Posterior vena cava (tissue), 2 donors: ENCODE results near the gene KCNJ2. TPM values are rescaled to one million over a fixed set of nuclear protein-coding genes. Genes with fewer than 3 reads are reported as not detected.

Experiments
- DNase-seq: peaks from one replicate; pipeline ENCODE4 v3.0.0-alpha.2; 2020; ENCODE audit warnings: low spot score
- intact Hi-C, 2 donors: fragments of 100-400 bp; cut with DNase I; formaldehyde crosslinking; loops; one replicate each; pipeline versions ENCODE4 v1.14.1 to v1.14.2; 2022 to 2023
- long read RNA-seq, 2 donors: library from polyadenylated mRNA; unstranded; transcript quantifications; one replicate each; pipeline ENCODE4 v2.0.0, GENCODE V29; 2020 to 2021
- total RNA-seq, 2 donors: library from RNA; stranded (reverse); fragmentation: NEBNext Ultra II Directional; extraction: Animal tissue kit (Norgen Biotek cat#: 25700); gene quantifications; one replicate each; pipeline ENCODE4 v1.2.1, GENCODE V29; 2021
- donor health status: DM: yes; HTN: yes; CAD: no.
- donor health status: DM: yes; HTN: yes; CAD: no.

KCNJ2 gene
- total RNA-seq: 1 to 10 TPM; 3.1 to 3.2 TPM
- long read RNA-seq, donor 1: 0 reads
- long read RNA-seq, donor 2, partial matches to known transcripts: 0 of 1 reads
- long read RNA-seq, donor 2, other reads (novel, unspliced or antisense): 1 of 1 reads

GRCh38 chr17:70168977-70169708, at the start of gene KCNJ2:
KCNJ2 (plus strand) TSS chr17:70169532; CDS start chr17:70175040, 5,508 bp downstream.
- intact Hi-C loops: loop anchor here in 1 of 2 donors (5.0 kb wide), 1 partner anchor 1663 kb away; no protein-coding TSS in a partner anchor
- DNase-seq: peak; percentile 95

- intact Hi-C loops: no loop called here
- DNase-seq: no peak
Measured at GRCh38 chr17:70119545-70119944, 49.8 kb upstream of the KCNJ2 start.

GRCh38 chr17:70119983-70120382, 49.3 kb upstream of the KCNJ2 start:
- intact Hi-C loops: no loop called here
- DNase-seq: no peak

- intact Hi-C loops: no loop called here
- DNase-seq: no peak
Measured at GRCh38 chr17:70120425-70120824, 48.9 kb upstream of the KCNJ2 start.

GRCh38 chr17:70121126-70121525, 48.2 kb upstream of the KCNJ2 start:
- intact Hi-C loops: no loop called here

GRCh38 chr17:70123193-70123592, 46.1 kb upstream of the KCNJ2 start:
- intact Hi-C loops: no loop called here
- no peak for DNase-seq

More at GRCh38 chr17:70121126-70121525, 48.2 kb upstream of the KCNJ2 start:
- no peak for DNase-seq

- intact Hi-C loops: no loop called here
- no peak for DNase-seq
Measured at GRCh38 chr17:70124723-70125122, 44.6 kb upstream of the KCNJ2 start.

GRCh38 chr17:70127221-70127873, 42.0 kb upstream of the KCNJ2 start:
- DNase-seq: no peak
- intact Hi-C loops: no loop called here

- no peak for DNase-seq
- intact Hi-C loops: no loop called here
Measured at GRCh38 chr17:70128727-70129238, 40.5 kb upstream of the KCNJ2 start.

- no peak for DNase-seq
- intact Hi-C loops: no loop called here
Measured at GRCh38 chr17:70130289-70130688, 39.0 kb upstream of the KCNJ2 start.

- no peak for DNase-seq
- intact Hi-C loops: no loop called here
Measured at GRCh38 chr17:70132505-70132904, 36.8 kb upstream of the KCNJ2 start.

GRCh38 chr17:70134042-70134441, 35.3 kb upstream of the KCNJ2 start:
- DNase-seq: no peak
- intact Hi-C loops: no loop called here

GRCh38 chr17:70134777-70135176, 34.6 kb upstream of the KCNJ2 start:
- DNase-seq: no peak
- intact Hi-C loops: no loop called here

GRCh38 chr17:70136131-70136530, 33.2 kb upstream of the KCNJ2 start:
- intact Hi-C loops: no loop called here

GRCh38 chr17:70137451-70138230, 31.7 kb upstream of the KCNJ2 start:
- DNase-seq: no peak
- intact Hi-C loops: no loop called here

More at GRCh38 chr17:70136131-70136530, 33.2 kb upstream of the KCNJ2 start:
- DNase-seq: no peak

- intact Hi-C loops: no loop called here
Measured at GRCh38 chr17:70138291-70138865, 31.0 kb upstream of the KCNJ2 start.

GRCh38 chr17:70139449-70139993, 29.8 kb upstream of the KCNJ2 start:
- no peak for DNase-seq
- intact Hi-C loops: no loop called here

More at GRCh38 chr17:70138291-70138865, 31.0 kb upstream of the KCNJ2 start:
- DNase-seq: no peak

- DNase-seq: no peak
- intact Hi-C loops: loop anchor here (10.0 kb wide), 3 partner anchors 540 to 580 kb away; no protein-coding TSS in a partner anchor
Measured at GRCh38 chr17:70144260-70144846, 25.0 kb upstream of the KCNJ2 start.

GRCh38 chr17:70153210-70153609, 16.1 kb upstream of the KCNJ2 start:
- no peak for DNase-seq
- intact Hi-C loops: no loop called here
